ENCODE measurements around the gene TRAPPC12.

Gene TRAPPC12

DNA sequence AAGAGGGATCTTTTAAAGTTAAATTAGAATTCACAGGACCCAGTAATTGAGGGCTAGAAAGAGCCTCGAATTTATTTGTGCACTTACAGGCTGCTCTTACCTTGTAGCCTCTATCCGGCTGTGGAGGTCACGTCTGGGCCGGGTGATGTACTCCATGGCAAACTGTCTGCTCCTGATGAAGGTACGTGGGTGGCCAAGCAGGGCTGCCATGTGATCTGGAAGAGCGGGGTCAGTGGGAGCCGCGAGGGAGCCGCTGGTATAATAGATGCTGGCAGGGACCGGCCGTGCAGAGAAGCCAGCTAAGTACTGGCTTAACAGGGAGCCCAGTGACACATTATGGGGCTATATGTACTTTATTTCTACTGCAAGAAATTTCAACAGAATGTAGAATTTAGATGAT lies 80.7 kb downstream of the TRAPPC12 start:
- no peak overlapping the region for H3K9ac ChIP-seq (ENCODE audit: low read depth, low read length)
- TF ChIP-seq CTCF (IDR thresholded peaks at IDR 0.05; ENCODE audit: borderline replicate concordance, extremely low read depth, low read length, poor library complexity, severe bottlenecking) (no peak), EZH2 (IDR thresholded peaks at IDR 0.05; ENCODE audit: borderline replicate concordance, low read depth, low read length, severe bottlenecking) (no peak)

GRCh38 chr2:3460831-3461800 lies 81.6 kb downstream of the TRAPPC12 start:
- ATAC-seq (ENCODE audit: insufficient read depth, low read depth), result no peak
- no peak for DNase-seq
- Histone ChIP-seq H3K27ac (ENCODE audit: low read length) (no peak overlapping the region), H3K36me3 (ENCODE audit: insufficient read depth, low read length) (peaks cover 64% of the 10 kb centered on the region), H3K4me1 (ENCODE audit: insufficient read depth, low read length) (no peaks in the 10 kb centered on the region), H3K9me3 (ENCODE audit: insufficient read depth, low read length, severe bottlenecking) (no peaks in the 10 kb centered on the region), H3K9ac (ENCODE audit: low read depth, low read length) (no peak overlapping the region), H4K20me1 (ENCODE audit: insufficient read depth, low read length) (no peaks in the 10 kb centered on the region; the same call in 1 of the 2 replicates), H3K4me2 (ENCODE audit: insufficient read depth, low read length) (no peak overlapping the region), H3K27me3 (ENCODE audit: insufficient read depth, low read length, poor library complexity) (no peaks in the 10 kb centered on the region), H3K79me2 (ENCODE audit: insufficient read depth, low read length) (no peaks in the 10 kb centered on the region), H2AFZ (ENCODE audit: low read depth, low read length) (no peak overlapping the region), H3K4me3 (ENCODE audit: low read depth in 1 of 2, low read length in 2 of 2) (no peak overlapping the region)
- TF ChIP-seq CTCF (IDR thresholded peaks at IDR 0.05; ENCODE audit: borderline replicate concordance, extremely low read depth, low read length, poor library complexity, severe bottlenecking) (no peak), EZH2 (IDR thresholded peaks at IDR 0.05; ENCODE audit: borderline replicate concordance, low read depth, low read length, severe bottlenecking) (no peak)

More for the DNA sequence above, 80.7 kb downstream of the TRAPPC12 start:
- Histone ChIP-seq H3K27ac (ENCODE audit: low read length) (no peak overlapping the region), H3K9me3 (ENCODE audit: insufficient read depth, low read length, severe bottlenecking) (no peaks in the 10 kb centered on the region), H4K20me1 (ENCODE audit: insufficient read depth, low read length) (no peaks in the 10 kb centered on the region; the same call in 1 of the 2 replicates), H3K36me3 (ENCODE audit: insufficient read depth, low read length) (peaks cover 61% of the 10 kb centered on the region), H3K27me3 (ENCODE audit: insufficient read depth, low read length, poor library complexity) (no peaks in the 10 kb centered on the region), H3K79me2 (ENCODE audit: insufficient read depth, low read length) (no peaks in the 10 kb centered on the region), H2AFZ (ENCODE audit: low read depth, low read length) (no peak overlapping the region), H3K4me1 (ENCODE audit: insufficient read depth, low read length) (no peaks in the 10 kb centered on the region), H3K4me2 (ENCODE audit: insufficient read depth, low read length) (no peak overlapping the region), H3K4me3 (ENCODE audit: low read depth in 1 of 2, low read length in 2 of 2) (no peak overlapping the region)
- DNase-seq (no peak), ATAC-seq (ENCODE audit: insufficient read depth, low read depth) (no peak)

DNA sequence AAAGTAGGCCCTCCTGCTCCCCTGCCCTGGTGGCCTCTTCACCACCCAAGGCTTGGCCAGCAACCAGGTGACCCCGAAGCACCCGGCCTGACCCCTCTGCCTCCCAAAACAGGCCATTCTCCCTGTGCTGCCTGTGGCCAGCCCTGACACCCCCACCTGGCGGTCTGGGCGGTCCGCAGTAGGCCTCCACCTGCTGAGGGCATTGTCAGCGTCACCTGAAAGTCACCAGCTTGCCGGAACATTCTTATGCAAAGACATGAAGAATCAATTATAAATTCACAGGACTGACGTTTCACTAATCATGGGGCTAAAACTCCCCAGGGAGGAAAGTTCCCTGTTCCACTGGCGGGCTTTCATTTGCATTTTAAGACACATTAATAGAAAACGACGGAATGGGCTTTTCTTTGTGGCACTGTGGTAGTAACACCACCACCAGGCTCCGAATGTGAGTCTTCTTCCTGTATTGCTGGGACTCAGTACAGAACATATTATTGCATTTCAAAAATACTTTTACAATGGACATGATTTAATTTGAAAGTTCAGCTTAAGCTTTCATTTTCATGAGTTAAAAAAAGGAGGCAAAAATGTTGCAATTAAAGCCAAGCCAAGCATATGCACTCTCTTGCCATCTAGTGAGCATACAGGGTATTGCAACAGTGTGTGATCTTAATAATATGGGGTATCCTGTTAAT lies 82.5 kb downstream of the TRAPPC12 start:
- Histone ChIP-seq H2AFZ (ENCODE audit: low read depth, low read length) (no peak overlapping the region), H4K20me1 (ENCODE audit: insufficient read depth, low read length) (no peaks in the 10 kb centered on the region; the same call in 1 of the 2 replicates), H3K27me3 (ENCODE audit: insufficient read depth, low read length, poor library complexity) (no peaks in the 10 kb centered on the region), H3K9me3 (ENCODE audit: insufficient read depth, low read length, severe bottlenecking) (no peaks in the 10 kb centered on the region), H3K4me1 (ENCODE audit: insufficient read depth, low read length) (no peaks in the 10 kb centered on the region), H3K4me2 (ENCODE audit: insufficient read depth, low read length) (no peak overlapping the region), H3K4me3 (ENCODE audit: low read depth in 1 of 2, low read length in 2 of 2) (no peak overlapping the region), H3K9ac (ENCODE audit: low read depth, low read length) (no peak overlapping the region), H3K79me2 (ENCODE audit: insufficient read depth, low read length) (no peaks in the 10 kb centered on the region), H3K36me3 (ENCODE audit: insufficient read depth, low read length) (peaks cover 63% of the 10 kb centered on the region), H3K27ac (ENCODE audit: low read length) (no peak overlapping the region; the same call in 1 of the 2 replicates)
- TF ChIP-seq CTCF (IDR thresholded peaks at IDR 0.05; ENCODE audit: borderline replicate concordance, extremely low read depth, low read length, poor library complexity, severe bottlenecking), result peak; percentile 88
- no peak for TF ChIP-seq EZH2 (IDR thresholded peaks at IDR 0.05; ENCODE audit: borderline replicate concordance, low read depth, low read length, severe bottlenecking)
- DNase-seq, result peak; percentile 50
- ATAC-seq (ENCODE audit: insufficient read depth, low read depth), result peak; percentile 70

Data from DND-41 (cell line).